Measurements from ENCODE around the gene CCDC85A.

- TF ChIP-seq FOXJ3 (CRISPR knock-in tag; IDR thresholded peaks at IDR 0.05) (no peak), SIN3A (IDR thresholded peaks at IDR 0.05; ENCODE audit: borderline replicate concordance, low read depth, low read length) (no peak), RAD21 (IDR thresholded peaks at IDR 0.05; ENCODE audit: low read length) (peak; percentile 65), MEF2A (IDR thresholded peaks at IDR 0.05; ENCODE audit: borderline replicate concordance, low read depth) (no peak), CTCF (IDR thresholded peaks at IDR 0.05) (peak; percentile 78), MXI1 (IDR thresholded peaks at IDR 0.05; ENCODE audit: low read depth, low read length) (no peak), POLR2AphosphoS5 (IDR thresholded peaks at IDR 0.05; ENCODE audit: low read depth, low read length) (peak; percentile 39), FOXM1 (IDR thresholded peaks at IDR 0.05; ENCODE audit: low read depth) (no peak)
- TF ChIP-seq, protein P1, sequence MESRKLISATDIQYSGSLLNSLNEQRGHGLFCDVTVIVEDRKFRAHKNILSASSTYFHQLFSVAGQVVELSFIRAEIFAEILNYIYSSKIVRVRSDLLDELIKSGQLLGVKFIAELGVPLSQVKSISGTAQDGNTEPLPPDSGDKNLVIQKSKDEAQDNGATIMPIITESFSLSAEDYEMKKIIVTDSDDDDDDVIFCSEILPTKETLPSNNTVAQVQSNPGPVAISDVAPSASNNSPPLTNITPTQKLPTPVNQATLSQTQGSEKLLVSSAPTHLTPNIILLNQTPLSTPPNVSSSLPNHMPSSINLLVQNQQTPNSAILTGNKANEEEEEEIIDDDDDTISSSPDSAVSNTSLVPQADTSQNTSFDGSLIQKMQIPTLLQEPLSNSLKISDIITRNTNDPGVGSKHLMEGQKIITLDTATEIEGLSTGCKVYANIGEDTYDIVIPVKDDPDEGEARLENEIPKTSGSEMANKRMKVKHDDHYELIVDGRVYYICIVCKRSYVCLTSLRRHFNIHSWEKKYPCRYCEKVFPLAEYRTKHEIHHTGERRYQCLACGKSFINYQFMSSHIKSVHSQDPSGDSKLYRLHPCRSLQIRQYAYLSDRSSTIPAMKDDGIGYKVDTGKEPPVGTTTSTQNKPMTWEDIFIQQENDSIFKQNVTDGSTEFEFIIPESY (IDR thresholded peaks at IDR 0.05; ENCODE audit: borderline replicate concordance, low read depth): no peak
These were observed 7.8 kb downstream of the CCDC85A start for GRCh38 chr2:56191617-56192016.

Data from SK-N-SH (cell line).